Muscle layer of colon (tissue), 2 donors: ENCODE data around the gene RNF207.
A peak's percentile ranks its signal among the peaks of the same experiment; 100 is the strongest.
"Not testable (repeated sequence)": the region's sequence is repeated elsewhere in the genome, so short reads cannot be mapped to it uniquely, and the experiment has no call there.

Experiments used
- H3K27ac ChIP-seq: one replicate; pipeline ENCODE4 v1.7.0; 2013; ENCODE audit warnings: low read depth, mild to moderate bottlenecking, low read length, moderate library complexity
- H3K27me3 ChIP-seq, 2 donors: one replicate each; pipeline ENCODE4 v1.7.0; 2013; ENCODE audit warnings: low read length in 2 of 2, mild to moderate bottlenecking in 2 of 2; ENCODE audit not compliant: insufficient read depth in 2 of 2, control insufficient read depth in 1 of 2
- H3K36me3 ChIP-seq: one replicate; pipeline ENCODE4 v1.7.0; 2013; ENCODE audit warnings: mild to moderate bottlenecking, low read length; ENCODE audit not compliant: insufficient read depth
- H3K4me1 ChIP-seq: one replicate; pipeline ENCODE4 v1.7.0; 2013; ENCODE audit warnings: mild to moderate bottlenecking, low read length; ENCODE audit not compliant: insufficient read depth
- H3K4me3 ChIP-seq, 2 donors: one replicate each; pipeline ENCODE4 v1.7.0; 2013; ENCODE audit warnings: low read length in 2 of 2, low read depth in 1 of 2, mild to moderate bottlenecking in 1 of 2, moderate library complexity in 1 of 2
- H3K9ac ChIP-seq: one replicate; pipeline ENCODE4 v1.7.0; 2013; ENCODE audit warnings: low read length
- H3K9me3 ChIP-seq: one replicate; pipeline ENCODE4 v1.7.0; 2013; ENCODE audit warnings: mild to moderate bottlenecking, low read length
- donor health status: abdominal sarcoma.
- donor health status: Adenocarcinoma of cecum.

The RNF207 gene

DNA sequence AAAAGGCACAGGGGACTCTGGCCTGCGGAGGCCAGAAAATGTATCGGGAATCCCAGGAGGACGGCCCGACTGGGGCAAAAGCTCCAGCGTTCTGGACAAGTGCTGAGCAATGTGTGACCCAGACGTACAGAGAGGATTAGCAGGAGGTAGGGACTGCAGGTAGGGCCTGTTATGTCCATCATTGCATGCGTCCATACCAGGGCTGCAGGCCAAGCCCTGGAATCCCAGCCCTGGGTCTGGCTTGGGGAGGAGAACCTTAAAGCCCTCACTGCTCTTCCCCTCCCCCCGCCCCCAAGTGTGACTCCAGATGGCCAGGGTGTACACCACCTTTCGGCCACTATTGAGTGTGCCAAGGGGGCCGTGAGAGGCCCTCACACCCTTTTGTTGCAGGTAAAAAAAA lies 2.0 kb downstream of the RNF207 start:
- no peaks in the 10 kb centered on the region for H3K9me3 ChIP-seq
- no peaks in the 10 kb centered on the region for H3K36me3 ChIP-seq
- no peak overlapping the region for H3K9ac ChIP-seq
- no peak overlapping the region for H3K27ac ChIP-seq
- no peak overlapping the region for H3K4me3 ChIP-seq
- H3K4me1 ChIP-seq: peaks cover 11% of the 10 kb centered on the region
- no peaks in the 10 kb centered on the region for H3K27me3 ChIP-seq

DNA sequence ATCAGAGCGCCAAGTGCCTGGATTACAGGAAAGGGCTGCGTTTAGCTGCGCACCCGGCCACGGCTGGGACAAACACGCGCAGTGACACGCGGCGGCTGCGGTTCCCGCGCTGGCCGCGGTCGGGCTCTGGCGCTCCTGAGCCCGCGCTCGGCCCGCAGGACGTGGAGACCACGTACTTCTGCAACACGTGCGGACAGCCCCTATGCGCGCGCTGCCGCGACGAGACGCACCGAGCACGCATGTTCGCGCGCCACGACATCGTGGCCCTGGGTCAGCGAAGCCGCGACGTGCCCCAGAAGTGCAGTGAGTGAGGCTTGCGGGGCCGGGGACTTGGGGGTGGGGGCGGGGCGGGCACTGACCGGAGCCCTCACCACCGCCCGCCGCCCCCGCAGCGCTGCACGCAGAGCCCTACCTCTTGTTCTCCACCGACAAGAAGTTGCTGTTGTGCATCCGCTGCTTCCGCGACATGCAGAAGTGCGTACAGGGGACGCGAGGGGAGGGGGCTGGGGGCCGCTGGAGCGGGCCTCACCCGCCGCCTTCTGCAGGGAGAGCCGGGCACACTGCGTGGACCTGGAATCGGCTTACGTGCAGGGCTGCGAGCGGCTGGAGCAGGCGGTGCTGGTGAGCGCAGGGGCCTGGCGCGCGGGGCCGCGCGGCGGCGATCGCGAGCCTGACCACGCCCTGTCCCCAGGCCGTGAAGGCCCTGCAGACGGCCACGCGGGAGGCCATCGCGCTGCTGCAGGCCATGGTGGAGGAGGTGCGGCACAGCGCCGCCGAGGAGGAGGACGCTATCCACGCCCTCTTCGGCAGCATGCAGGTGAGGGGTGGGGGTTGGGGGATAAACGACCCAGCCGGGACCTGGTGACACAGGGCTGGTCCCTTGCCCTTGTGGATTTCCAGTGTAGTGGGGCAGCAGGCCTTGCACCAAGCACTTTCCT lies 3.1 kb downstream of the RNF207 start:
- no peak overlapping the region for H3K27ac ChIP-seq
- no peaks in the 10 kb centered on the region for H3K27me3 ChIP-seq
- H3K9me3 ChIP-seq: no peaks in the 10 kb centered on the region
- H3K4me3 ChIP-seq: peak overlapping the region in 1 of 2 donors; percentile 21
- H3K9ac ChIP-seq: no peak overlapping the region
- H3K36me3 ChIP-seq: no peaks in the 10 kb centered on the region
- peaks cover 11% of the 10 kb centered on the region for H3K4me1 ChIP-seq

DNA sequence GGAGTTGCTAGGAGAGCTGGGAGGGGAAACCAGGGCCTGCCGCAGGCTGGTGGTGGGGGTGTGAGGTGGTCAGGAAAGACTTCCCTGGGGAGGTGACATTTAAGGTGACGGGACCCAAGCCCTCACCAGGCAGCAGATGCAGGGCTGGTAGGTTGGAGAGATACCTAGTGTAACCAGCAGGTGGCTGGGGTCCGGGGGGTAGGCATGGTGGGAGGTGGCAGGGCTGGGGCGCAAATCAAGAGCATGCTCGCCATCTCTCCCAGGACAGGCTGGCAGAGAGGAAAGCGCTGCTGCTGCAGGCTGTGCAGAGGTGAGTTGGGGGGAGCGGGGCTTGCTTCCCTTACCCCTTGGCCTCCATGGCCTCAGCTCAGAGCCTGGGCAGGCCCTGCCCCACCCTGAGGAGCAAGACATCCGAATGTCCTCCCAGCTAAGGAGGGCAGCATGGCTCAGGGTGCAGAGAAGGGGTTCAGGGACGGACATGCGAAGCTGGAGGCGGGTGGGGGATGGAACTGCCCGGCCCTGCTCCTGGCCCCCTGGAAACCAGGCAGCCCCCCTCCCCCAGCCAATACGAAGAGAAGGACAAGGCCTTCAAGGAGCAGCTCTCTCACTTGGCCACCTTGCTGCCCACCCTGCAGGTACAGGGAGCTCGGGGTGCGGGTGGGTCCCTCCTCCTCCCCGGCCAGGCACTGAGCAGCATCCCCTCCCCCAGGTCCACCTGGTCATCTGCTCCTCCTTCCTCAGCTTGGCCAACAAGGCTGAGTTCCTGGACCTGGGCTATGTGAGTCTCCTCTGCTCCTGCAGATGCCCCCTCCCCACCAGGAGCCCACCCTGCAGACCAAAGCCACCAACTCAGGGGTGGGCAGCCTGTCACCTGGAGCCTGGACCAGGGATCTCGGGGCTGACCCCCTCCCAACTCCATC lies 4.0 kb downstream of the RNF207 start:
- Histone ChIP-seq H3K27me3 (no peaks in the 10 kb centered on the region), H3K27ac (no peak overlapping the region), H3K9me3 (no peaks in the 10 kb centered on the region), H3K4me1 (peaks cover 8% of the 10 kb centered on the region), H3K9ac (no peak overlapping the region), H3K36me3 (no peaks in the 10 kb centered on the region), H3K4me3 (no peak overlapping the region)

DNA sequence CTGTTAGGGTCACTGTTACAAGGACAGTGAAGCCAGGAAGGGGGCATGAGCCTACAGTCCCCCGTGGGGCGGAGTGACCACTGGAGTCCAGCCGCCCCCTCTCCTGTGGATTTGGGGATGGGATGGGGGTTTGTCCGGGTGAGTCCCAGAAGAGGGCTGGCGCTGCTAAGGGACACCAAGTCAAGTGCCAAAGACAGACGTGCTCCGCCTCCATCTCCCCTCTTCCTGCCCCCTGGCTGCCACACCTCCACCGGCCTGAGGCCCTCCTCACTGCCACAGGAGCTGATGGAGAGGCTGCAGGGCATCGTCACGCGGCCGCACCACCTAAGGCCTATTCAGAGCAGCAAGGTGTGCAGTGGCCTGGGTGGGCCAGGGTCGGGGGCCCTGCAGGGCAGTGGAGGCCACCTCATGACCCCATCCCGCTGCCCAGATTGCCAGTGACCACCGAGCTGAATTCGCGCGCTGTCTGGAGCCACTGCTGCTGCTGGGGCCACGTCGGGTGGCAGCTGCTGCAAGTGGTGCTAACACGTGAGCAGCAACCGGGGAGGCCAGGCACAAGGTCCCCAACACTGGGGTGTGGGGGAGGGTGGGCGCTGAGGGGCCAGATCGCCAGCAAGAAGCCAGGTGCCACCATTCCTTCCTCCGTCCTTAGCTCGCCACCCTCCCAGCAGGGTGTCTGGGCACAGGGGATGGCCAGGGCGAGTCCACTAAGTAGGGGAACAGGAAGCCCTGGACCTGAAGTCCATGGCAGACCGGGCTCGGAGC lies 4.9 kb downstream of the RNF207 start:
- no peak overlapping the region for H3K9ac ChIP-seq
- H3K4me1 ChIP-seq: peaks cover 5% of the 10 kb centered on the region
- no peaks in the 10 kb centered on the region for H3K27me3 ChIP-seq

DNA sequence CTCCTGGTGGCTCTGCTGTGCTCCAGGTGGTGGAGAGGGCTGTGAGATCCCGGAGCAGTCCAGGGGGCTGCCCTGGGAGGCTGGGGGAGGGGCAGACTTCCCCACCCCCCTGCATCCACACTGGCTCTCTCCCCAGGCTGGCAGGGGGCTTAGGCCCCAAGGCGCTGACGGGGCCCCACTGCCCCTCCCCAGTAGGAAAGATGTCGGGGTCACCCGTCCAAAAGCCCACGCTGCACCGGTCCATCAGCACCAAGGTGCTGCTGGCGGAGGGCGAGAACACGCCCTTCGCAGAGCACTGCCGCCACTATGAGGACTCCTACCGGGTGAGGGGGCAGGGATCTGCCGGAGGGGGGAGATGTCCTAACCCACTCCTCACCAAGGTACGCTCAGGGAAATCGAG lies 5.8 kb downstream of the RNF207 start:
- H3K9ac ChIP-seq: no peak overlapping the region
- H3K4me3 ChIP-seq: no peak overlapping the region
- no peaks in the 10 kb centered on the region for H3K9me3 ChIP-seq
- H3K4me1 ChIP-seq: peaks cover 4% of the 10 kb centered on the region
- no peak overlapping the region for H3K27ac ChIP-seq
- no peaks in the 10 kb centered on the region for H3K27me3 ChIP-seq
- H3K36me3 ChIP-seq: no peaks in the 10 kb centered on the region

More for the DNA sequence above, 4.9 kb downstream of the RNF207 start:
- Histone ChIP-seq H3K36me3 (no peaks in the 10 kb centered on the region), H3K9me3 (no peaks in the 10 kb centered on the region), H3K27ac (no peak overlapping the region), H3K4me3 (no peak overlapping the region)

DNA sequence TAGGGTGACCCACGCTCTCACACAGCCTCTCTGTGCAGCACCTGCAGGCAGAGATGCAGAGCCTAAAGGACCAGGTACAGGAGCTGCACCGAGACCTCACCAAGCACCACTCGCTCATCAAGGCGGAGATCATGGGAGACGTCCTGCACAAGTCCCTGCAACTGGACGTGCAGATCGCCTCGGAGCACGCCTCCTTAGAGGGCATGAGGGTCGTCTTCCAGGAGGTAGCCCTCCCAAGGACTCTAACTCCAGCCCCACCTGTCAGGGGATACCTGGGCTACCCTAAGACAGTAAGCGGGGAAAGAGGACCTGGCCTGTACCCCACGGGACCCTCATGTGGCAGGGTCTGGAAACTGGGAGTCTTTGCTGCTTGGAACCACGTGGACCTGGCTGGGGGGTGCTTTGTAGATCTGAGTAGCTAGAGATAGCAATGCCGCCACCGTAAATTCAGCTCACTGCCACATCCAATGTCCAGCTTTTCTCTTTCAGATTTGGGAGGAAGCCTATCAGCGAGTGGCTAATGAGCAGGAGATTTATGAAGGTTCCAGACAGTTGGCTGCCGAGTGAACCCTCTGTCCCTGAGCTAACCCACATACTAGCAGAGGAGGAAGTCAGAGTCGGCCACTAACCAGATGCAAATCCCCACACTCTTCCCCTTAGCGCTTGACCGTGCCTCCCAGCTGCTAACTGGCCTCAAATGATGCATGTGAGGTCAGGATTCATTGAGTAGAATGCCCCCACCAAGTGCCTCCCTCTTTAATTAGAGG lies 6.5 kb downstream of the RNF207 start:
- H3K4me1 ChIP-seq: no peaks in the 10 kb centered on the region
- H3K36me3 ChIP-seq: no peaks in the 10 kb centered on the region

DNA sequence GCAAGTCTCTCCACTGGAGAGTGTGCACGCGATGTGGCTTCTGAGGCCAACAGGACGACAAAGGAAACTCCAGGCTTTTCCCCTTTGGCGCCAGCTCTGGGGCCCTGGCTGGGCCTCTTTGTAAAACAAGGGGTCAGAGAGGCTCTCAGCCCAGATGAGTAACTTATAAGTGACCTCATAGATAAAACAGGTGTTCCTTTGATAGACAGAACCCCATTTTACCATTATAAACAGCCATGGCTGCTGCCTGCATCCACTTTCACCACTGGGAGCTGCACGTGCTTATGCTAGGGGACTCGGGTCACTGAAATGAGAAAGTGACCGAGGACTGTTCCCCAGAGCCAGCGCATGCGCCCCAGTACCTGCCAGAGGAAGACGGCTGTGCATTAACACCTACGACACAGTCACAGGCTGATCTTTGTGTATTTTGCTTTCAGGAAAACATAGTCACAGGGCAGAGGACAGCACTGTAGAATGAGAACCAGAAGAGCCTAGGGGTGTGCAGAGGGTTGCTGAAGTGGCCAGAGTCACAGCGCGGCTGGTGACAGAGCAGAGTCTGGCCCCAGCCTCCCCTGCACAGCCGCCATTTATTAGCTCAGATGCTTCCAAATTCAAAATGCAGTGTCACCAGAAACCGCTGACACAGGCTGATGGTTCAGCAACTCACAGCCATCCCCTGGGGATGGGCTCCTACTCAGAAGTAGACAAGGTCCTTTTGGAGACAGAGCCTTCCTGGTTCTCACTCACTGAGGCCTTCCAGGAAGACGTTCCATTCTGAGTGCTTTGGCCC lies 12.7 kb downstream of the RNF207 start:
- no peak overlapping the region for H3K27ac ChIP-seq
- H3K27me3 ChIP-seq: no peaks in the 10 kb centered on the region
- H3K4me3 ChIP-seq: no peak overlapping the region
- no peak overlapping the region for H3K9ac ChIP-seq
- H3K36me3 ChIP-seq: peaks cover 4% of the 10 kb centered on the region
- H3K4me1 ChIP-seq: no peaks in the 10 kb centered on the region
- no peaks in the 10 kb centered on the region for H3K9me3 ChIP-seq

More for the DNA sequence above, 6.5 kb downstream of the RNF207 start:
- H3K4me3 ChIP-seq: no peak overlapping the region
- no peak overlapping the region for H3K27ac ChIP-seq
- H3K9me3 ChIP-seq: no peaks in the 10 kb centered on the region
- H3K27me3 ChIP-seq: no peaks in the 10 kb centered on the region
- H3K9ac ChIP-seq: no peak overlapping the region

DNA sequence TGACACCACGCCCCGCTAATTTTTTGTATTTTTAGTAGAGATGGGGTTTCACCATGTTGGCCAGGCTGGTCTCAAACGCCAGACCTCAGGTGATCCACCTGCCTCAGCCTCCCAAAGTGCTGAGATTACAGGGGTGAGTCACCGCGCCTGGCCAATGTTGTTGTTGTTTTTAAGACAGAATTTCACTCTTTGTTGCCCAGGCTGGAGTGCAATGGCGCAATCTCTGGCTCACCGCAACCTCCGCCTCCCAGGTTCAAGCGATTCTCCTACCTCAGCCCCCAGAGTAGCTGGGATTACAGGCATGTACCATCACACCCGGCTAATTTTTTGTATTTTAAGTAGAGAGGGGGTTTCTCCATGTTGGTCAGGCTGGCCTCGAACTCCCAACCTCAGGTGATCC lies 13.7 kb downstream of the RNF207 start:
- peaks cover 14% of the 10 kb centered on the region for H3K36me3 ChIP-seq
- H3K4me3 ChIP-seq, H3K9me3 ChIP-seq, H3K9ac ChIP-seq, H3K27me3 ChIP-seq, H3K4me1 ChIP-seq, H3K27ac ChIP-seq: not testable (repeated sequence)

DNA sequence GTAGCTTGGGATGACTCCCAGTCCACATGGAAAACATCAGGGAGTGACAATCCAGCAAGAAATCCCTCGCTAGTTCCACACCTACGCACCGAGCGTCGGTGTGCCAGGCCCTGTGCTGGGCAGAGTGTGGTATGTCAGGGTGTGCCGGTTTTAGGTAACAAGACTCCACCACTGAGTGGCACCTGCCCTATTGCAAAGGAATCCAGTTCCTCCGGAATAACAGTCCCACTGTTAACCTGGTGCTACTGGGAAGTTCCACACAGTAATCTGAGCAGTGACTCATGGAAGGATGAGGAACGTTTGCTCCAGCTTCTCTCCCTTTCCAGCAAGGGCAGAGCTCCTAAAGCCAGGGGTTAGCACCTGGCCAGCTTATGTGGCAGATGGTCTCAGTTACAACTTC lies 14.3 kb downstream of the RNF207 start:
- Histone ChIP-seq H3K27ac (no peak overlapping the region), H3K9ac (no peak overlapping the region), H3K27me3 (no peaks in the 10 kb centered on the region), H3K4me3 (no peak overlapping the region), H3K4me1 (no peaks in the 10 kb centered on the region), H3K9me3 (no peaks in the 10 kb centered on the region), H3K36me3 (peaks cover 20% of the 10 kb centered on the region)

DNA sequence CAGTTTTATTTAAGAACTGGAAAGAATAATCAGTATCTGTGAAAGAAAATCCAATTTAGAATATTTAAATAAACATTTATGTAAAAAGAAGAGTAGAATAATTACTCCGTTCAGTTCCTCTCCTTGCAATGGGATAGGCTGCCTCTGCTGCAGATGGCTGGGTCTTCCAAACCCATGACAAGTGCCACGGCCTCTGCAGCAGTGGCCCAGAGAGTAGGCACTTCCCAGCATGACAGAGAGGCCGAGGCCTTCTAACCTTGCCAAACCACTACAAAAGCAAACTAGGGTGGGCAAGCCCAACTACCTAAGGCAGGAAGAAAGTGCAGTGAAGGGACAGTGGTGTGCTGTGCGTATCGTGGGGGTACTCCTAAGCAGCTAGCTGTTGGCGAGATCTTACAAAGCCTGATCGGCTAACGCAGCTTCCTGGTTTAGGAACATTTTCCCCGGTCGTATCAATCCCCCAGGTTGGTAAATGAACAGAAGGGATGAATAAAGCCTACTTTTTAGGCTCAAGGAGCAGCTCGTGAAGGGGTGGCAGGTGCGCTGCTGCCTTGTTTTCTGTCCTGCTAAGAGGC lies 15.4 kb downstream of the RNF207 start:
- Histone ChIP-seq H3K4me1 (no peaks in the 10 kb centered on the region), H3K36me3 (peaks cover 23% of the 10 kb centered on the region), H3K9me3 (no peaks in the 10 kb centered on the region), H3K9ac (no peak overlapping the region), H3K4me3 (no peak overlapping the region), H3K27ac (no peak overlapping the region), H3K27me3 (no peaks in the 10 kb centered on the region)
